IMR-90 (cell line): ENCODE measurements around the gene ASH1L. TPM values are rescaled to one million over a fixed set of nuclear protein-coding genes. Genes with fewer than 3 reads are reported as not detected.

ENCODE experiments used
- ATAC-seq: fragments of 200-7000 bp; cut with Tn5 transposase; 2 replicates; pipeline ENCODE4 v1.9.1; 2020; ENCODE audit warnings: low read depth, mild to moderate bottlenecking, moderate library complexity
- BruUV-seq: library from RNA; stranded (reverse); fragments of 400-500 nt; replicated peaks from 2 replicates; lab custom pipeline; 2021; lab: Mats Ljungman, UMichigan
- CTCF ChIA-PET: fragments of 300-600 bp; formaldehyde crosslinking; extraction: SDS; loops from one replicate; lab custom pipeline; 2021; ENCODE audit warnings: antibody characterized with exemption; lab: Yijun Ruan, JAX
- POLR2A ChIA-PET: fragments of 300-600 bp; sonication (Branson Sonifier 250); formaldehyde crosslinking; loops from one replicate; lab custom pipeline; 2022; ENCODE audit warnings: antibody characterized with exemption; ENCODE audit not compliant: unreplicated experiment; lab: Charles Lee
- DNase-seq: peaks from one replicate; pipeline ENCODE4 v3.0.0; 2013
- H2AFZ ChIP-seq: replicated peaks from 2 replicates; pipeline ENCODE3; 2013; ENCODE audit warnings: low read length, mild to moderate bottlenecking; ENCODE audit not compliant: poor library complexity
- H2AK5ac ChIP-seq: 2 replicates; pipeline ENCODE4 v1.6.1; 2013; ENCODE audit warnings: low read depth, low read length, inconsistent platforms
- H2AK9ac ChIP-seq: replicated peaks from 2 replicates; pipeline ENCODE3; 2013; ENCODE audit warnings: mild to moderate bottlenecking, low read depth, low read length, moderate library complexity; ENCODE audit not compliant: poor library complexity
- H2BK120ac ChIP-seq: 2 replicates; pipeline ENCODE4 v1.6.1; 2013; ENCODE audit warnings: low read depth, low read length, inconsistent platforms
- H2BK15ac ChIP-seq: 3 replicates; pipeline ENCODE4 v1.6.1; 2013; ENCODE audit warnings: low read depth, low read length, inconsistent platforms
- H2BK20ac ChIP-seq: 2 replicates; pipeline ENCODE4 v1.6.1; 2013; ENCODE audit warnings: low read depth, mild to moderate bottlenecking, inconsistent platforms, low read length, moderate library complexity
- H2BK5ac ChIP-seq: 2 replicates; pipeline ENCODE4 v1.6.1; 2013; ENCODE audit warnings: mild to moderate bottlenecking, low read depth, low read length, inconsistent platforms; ENCODE audit not compliant: poor library complexity, severe bottlenecking
- H3K14ac ChIP-seq: replicated peaks from 2 replicates; pipeline ENCODE4 v1.6.1; 2013; ENCODE audit warnings: low read depth, low read length, inconsistent platforms
- H3K18ac ChIP-seq: 2 replicates; pipeline ENCODE4 v1.6.1; 2013; ENCODE audit warnings: low read depth, low read length, control low read depth
- H3K23ac ChIP-seq: 2 replicates; pipeline ENCODE4 v1.6.1; 2013; ENCODE audit warnings: low read depth, low read length, inconsistent platforms
- H3K27ac ChIP-seq: 2 replicates; pipeline ENCODE4 v1.5.1; 2013; ENCODE audit warnings: mild to moderate bottlenecking, control low read depth, low read length; ENCODE audit not compliant: insufficient read depth
- H3K27me3 ChIP-seq: 2 replicates; pipeline ENCODE4 v1.6.1; 2013; ENCODE audit warnings: low read length; ENCODE audit not compliant: control insufficient read depth, insufficient read depth
- H3K36me3 ChIP-seq: 2 replicates; pipeline ENCODE4 v1.6.1; 2013; ENCODE audit warnings: low read length, mixed read lengths; ENCODE audit not compliant: control insufficient read depth, insufficient read depth
- H3K4ac ChIP-seq: 2 replicates; pipeline ENCODE4 v1.6.1; 2013; ENCODE audit warnings: low read depth, low read length, inconsistent platforms
- H3K4me1 ChIP-seq: 2 replicates; pipeline ENCODE4 v1.6.1; 2013; ENCODE audit warnings: low read length, mixed read lengths; ENCODE audit not compliant: control insufficient read depth, insufficient read depth
- H3K4me2 ChIP-seq: 2 replicates; pipeline ENCODE4 v1.6.1; 2013; ENCODE audit warnings: low read depth, mild to moderate bottlenecking, control low read depth, low read length, moderate library complexity
- H3K4me3 ChIP-seq: 2 replicates; pipeline ENCODE4 v1.5.1; 2013; ENCODE audit warnings: low read depth, mild to moderate bottlenecking, control low read depth, low read length, moderate library complexity; ENCODE audit not compliant: insufficient read depth
- H3K56ac ChIP-seq: 2 replicates; pipeline ENCODE4 v1.6.1; 2013; ENCODE audit warnings: low read length, inconsistent platforms; ENCODE audit not compliant: insufficient read depth; ENCODE audit errors: extremely low read depth
- H3K79me1 ChIP-seq, 2 experiments: 2 replicates each; pipeline ENCODE4 v1.6.1; 2013; ENCODE audit warnings: low read length in 2 of 2, inconsistent platforms in 1 of 2, low read depth in 1 of 2
- H3K9ac ChIP-seq: 2 replicates; pipeline ENCODE4 v1.6.1; 2013; ENCODE audit warnings: low read depth, low read length, control low read depth
- H3K9me1 ChIP-seq: 2 replicates; pipeline ENCODE4 v1.6.1; 2013; ENCODE audit warnings: low read length, inconsistent platforms; ENCODE audit not compliant: insufficient read depth
- H3K9me3 ChIP-seq: 2 replicates; pipeline ENCODE4 v1.6.1; 2013; ENCODE audit warnings: low read length; ENCODE audit not compliant: control insufficient read depth, insufficient read depth
- H4K20me1 ChIP-seq: 2 replicates; pipeline ENCODE4 v1.6.1; 2013; ENCODE audit warnings: low read length, inconsistent platforms; ENCODE audit not compliant: insufficient read depth
- H4K5ac ChIP-seq: 2 replicates; pipeline ENCODE4 v1.6.1; 2013; ENCODE audit warnings: mild to moderate bottlenecking, low read depth, low read length, control low read depth
- H4K8ac ChIP-seq, 2 experiments: 2 replicates each; pipeline ENCODE4 v1.6.1; 2013; ENCODE audit warnings: low read depth in 2 of 2, low read length in 2 of 2, control low read depth in 1 of 2, inconsistent platforms in 1 of 2
- H4K91ac ChIP-seq: 2 replicates; pipeline ENCODE4 v1.6.1; 2013; ENCODE audit warnings: low read depth, low read length, inconsistent platforms; ENCODE audit not compliant: insufficient read depth
- CHD1 ChIP-seq: IDR thresholded peaks from 2 replicates; pipeline ENCODE4 v1.6.1; 2012; ENCODE audit warnings: low read depth, low read length, improper control_type of control experiment
- FOS ChIP-seq: fragments of 150-350 bp; IDR thresholded peaks from 2 replicates; pipeline ENCODE4 v1.6.1; 2016; ENCODE audit warnings: low read depth, low read length
- MAFK ChIP-seq: IDR thresholded peaks from 2 replicates; pipeline ENCODE4 v1.6.1; 2012; ENCODE audit warnings: low read depth, low read length, improper control_type of control experiment
- MAZ ChIP-seq: IDR thresholded peaks from 2 replicates; pipeline ENCODE4 v1.6.1; 2012; ENCODE audit warnings: low read depth, mild to moderate bottlenecking, low read length, improper control_type of control experiment, moderate library complexity, borderline replicate concordance
- MXI1 ChIP-seq: IDR thresholded peaks from 2 replicates; pipeline ENCODE4 v1.6.1; 2012; ENCODE audit warnings: low read depth, mild to moderate bottlenecking, low read length, moderate library complexity, borderline replicate concordance
- NFE2L2 ChIP-seq: fragments of 150-350 bp; IDR thresholded peaks from 2 replicates; pipeline ENCODE4 v1.6.1; 2016; ENCODE audit warnings: low read depth, mild to moderate bottlenecking, low read length
- POLR2A ChIP-seq: IDR thresholded peaks from 2 replicates; pipeline ENCODE4 v1.6.1; 2012; ENCODE audit warnings: mild to moderate bottlenecking, low read depth, low read length
- RAD21 ChIP-seq: IDR thresholded peaks from 2 replicates; pipeline ENCODE4 v1.6.1; 2012; ENCODE audit warnings: low read length, improper control_type of control experiment
- RFX5 ChIP-seq: IDR thresholded peaks from 2 replicates; pipeline ENCODE4 v1.8.0; 2012; ENCODE audit warnings: low read depth, mild to moderate bottlenecking, low read length, moderate library complexity
- USF2 ChIP-seq: fragments of 150-350 bp; IDR thresholded peaks from 2 replicates; pipeline ENCODE4 v1.6.1; 2017; ENCODE audit warnings: mild to moderate bottlenecking, antibody characterized with exemption, low read length, low read depth
- WGBS, 2 experiments: methylation state at CpG; one replicate each; pipeline versions ENCODE4 v1.1.5 to v1.1.7; 2013; ENCODE audit warnings: missing lambda C conversion rate in 2 of 2; ENCODE audit not compliant: insufficient read length in 1 of 2; ENCODE audit errors: extremely low coverage in 2 of 2; 5-methylcytosine and 5-hydroxymethylcytosine counted together
- dilution Hi-C: fragments of 300-500 bp; cut with HindIII; formaldehyde crosslinking; loops from one replicate; pipeline ENCODE4 v1.14.3; 2018; ENCODE audit warnings: low sequenced_read_pairs; ENCODE audit not compliant: unreplicated experiment
- in situ Hi-C: fragments of 300-500 bp; cut with MboI; formaldehyde crosslinking; loops from 3 replicates; pipeline ENCODE4 v1.14.3; 2019; ENCODE audit warnings: low sequenced_read_pairs, inconsistent platforms, mixed read lengths
- intact Hi-C: fragments of 100-400 bp; cut with micrococcal nuclease; formaldehyde crosslinking; loops from 2 replicates; pipeline ENCODE4 v1.10.0; 2022
- polyA plus RNA-seq, 3 experiments: library from polyadenylated mRNA; depleted of rRNA; stranded (reverse); fragments of >200 nt; gene quantifications; 2 replicates each; pipeline ENCODE4 v1.2.3, GENCODE V29; 2012; ENCODE audit warnings: low replicate concordance in 1 of 3
- total RNA-seq: library from RNA; depleted of rRNA; stranded (reverse); fragments of >200 nt; gene quantifications from 2 replicates; pipeline ENCODE4 v1.2.3, GENCODE V29; 2012

Gene ASH1L
- total and polyA plus RNA-seq, 2 of the 4 experiments (the other 2 are of a cell fraction): 13.7 to 18.5 TPM

- POLR2A ChIA-PET: interaction anchor here (0.6 to 1.0 kb wide), 2 partner anchors 9 to 80 kb away, joined by 3 to 5 read pairs; no protein-coding TSS in a partner anchor
- intact Hi-C loops: loop anchor here (5.0 to 10.0 kb wide), 3 partner anchors 119 to 323 kb away; partner anchors contain the start of genes MTX1 and THBS3
- WGBS, 2 experiments: no CpG with 5 or more reads among the region's 44 CpGs
Observed at GRCh38 chr1:155324037-155324716, 238.4 kb downstream of the ASH1L start.

More at GRCh38 chr1:155324037-155324716, 238.4 kb downstream of the ASH1L start:
- peak overlapping the region; percentile 99 for H2AK9ac ChIP-seq
- peaks cover 16% of the 10 kb centered on the region; the same call in 1 of the 2 replicates for H3K9me1 ChIP-seq
- ATAC-seq: peak; percentile 73
- H2BK5ac ChIP-seq: peak overlapping the region; percentile 81
- H3K27ac ChIP-seq: peak overlapping the region; percentile 95
- CTCF ChIA-PET: interaction anchor here (0.6 to 1.6 kb wide), 4 partner anchors 13 to 383 kb away, joined by 3 to 5 read pairs (median 4); no protein-coding TSS in a partner anchor
- peak; percentile 93 for DNase-seq
- H3K36me3 ChIP-seq: peaks cover 18% of the 10 kb centered on the region
- H4K5ac ChIP-seq: peak overlapping the region; percentile 67
- H3K23ac ChIP-seq: peak overlapping the region; percentile 84; the same call in 1 of the 2 replicates
- peak overlapping the region; percentile 79 for H3K14ac ChIP-seq
- H3K18ac ChIP-seq: peak overlapping the region; percentile 44; the same call in 1 of the 2 replicates
- peak overlapping the region; percentile 57 for H2AK5ac ChIP-seq
- H3K4me3 ChIP-seq: peak overlapping the region; percentile 58
- peaks cover 9 to 59% of the 10 kb centered on the region in 2 experiments for H3K79me1 ChIP-seq
- no peak for TF ChIP-seq CHD1
- TF ChIP-seq POLR2A: peak; percentile 64
- no peak for TF ChIP-seq MAFK
- peak; percentile 70; the same call in 1 of the 2 replicates for TF ChIP-seq MXI1
- TF ChIP-seq RFX5: no peak
- TF ChIP-seq USF2: peak; percentile 99
- no peak for TF ChIP-seq NFE2L2
- no peak for TF ChIP-seq RAD21
- TF ChIP-seq FOS: peak; percentile 46; the same call in 1 of the 2 replicates
- peak; percentile 72; the same call in 1 of the 2 replicates for TF ChIP-seq MAZ
- peak overlapping the region; percentile 60 for H3K56ac ChIP-seq
- H3K4me2 ChIP-seq: peak overlapping the region; percentile 95
- H3K9ac ChIP-seq: peak overlapping the region; percentile 80
- dilution Hi-C loops (no loop called here), in situ Hi-C loops (no loop called here)
- H2BK20ac ChIP-seq: no peak overlapping the region
- peaks cover 25% of the 10 kb centered on the region for H4K20me1 ChIP-seq
- H3K4me1 ChIP-seq: peaks cover 18% of the 10 kb centered on the region; the same call in 1 of the 2 replicates
- peak overlapping the region; percentile 96 for H3K4ac ChIP-seq
- no TSS peak for BruUV-seq
- peak overlapping the region; percentile 51 to 92; a peak in 3 of 4 replicates for H4K8ac ChIP-seq
- peak overlapping the region; percentile 85 for H4K91ac ChIP-seq
- H3K9me3 ChIP-seq: no peaks in the 10 kb centered on the region
- H2AFZ ChIP-seq: peak overlapping the region; percentile 98
- no peaks in the 10 kb centered on the region for H3K27me3 ChIP-seq
- H2BK120ac ChIP-seq: peak overlapping the region; percentile 48; the same call in 1 of the 2 replicates
- H2BK15ac ChIP-seq: 0 out of 3 replicates have a peak overlapping the region, but pooled peaks have one; percentile 38
